A673 (cell line): ENCODE data around the gene SPSB4.

Experiments used
- CTCF ChIP-seq: fragments of 300-800, 200-600 bp; sonication (generic); conservative IDR thresholded peaks from 2 replicates; pipeline ENCODE4 v1.5.1; 2017; ENCODE audit warnings: low read depth, mild to moderate bottlenecking, antibody characterized with exemption, low read length, moderate library complexity, mixed read lengths
- EZH2 ChIP-seq: fragments of 200-600 bp; sonication (generic); IDR thresholded peaks from 2 replicates; pipeline ENCODE4 v1.6.1; 2017; ENCODE audit warnings: borderline replicate concordance, low read depth, mild to moderate bottlenecking, mixed read lengths, antibody characterized with exemption, low read length; ENCODE audit not compliant: poor library complexity, severe bottlenecking

- TF ChIP-seq CTCF, result no peak
- no peak for TF ChIP-seq EZH2
Observed at GRCh38 chr3:141089339-141090152, 38.4 kb downstream of the SPSB4 start.
